GM18520 (cell line): ENCODE measurements around the gene SLITRK6.
"Not testable (repeated sequence)": the region's sequence is repeated elsewhere in the genome, so short reads cannot be mapped to it uniquely, and the experiment has no call there.

Experiments
- ATAC-seq: cut with Tn5 transposase; IDR thresholded peaks from one replicate; pipeline ENCODE4 v1.9.1; 2021; ENCODE audit not compliant: unreplicated experiment

Gene SLITRK6

DNA sequence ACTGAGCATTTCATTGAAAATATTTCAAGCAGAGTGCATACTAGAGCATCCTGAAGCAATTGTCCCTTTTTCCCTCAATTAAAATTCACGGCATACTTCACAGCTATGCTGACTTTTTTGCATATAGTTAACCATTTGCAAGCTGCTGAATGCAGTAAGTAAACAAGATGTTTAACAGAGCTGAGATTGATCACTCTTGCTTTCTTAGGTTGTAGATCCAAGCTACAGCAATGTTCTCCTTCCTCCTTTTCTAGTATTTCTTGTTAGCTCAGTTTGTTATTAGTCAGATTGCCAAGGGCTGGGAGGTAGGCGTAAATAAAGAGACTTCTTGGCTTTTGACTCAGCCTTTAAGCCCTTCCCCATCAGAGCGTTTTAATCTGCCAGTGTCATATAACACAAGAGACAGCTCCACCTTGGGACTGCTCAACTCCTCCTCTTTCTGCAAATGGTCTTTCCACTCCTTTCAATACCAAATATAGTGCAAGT lies at the start of gene SLITRK6:
Gene SLITRK6 (minus strand): TSS at position 323 of the 486 bp plus-strand sequence. CDS start 2,911 bp downstream, outside the sequence.
- ATAC-seq: no peak

DNA sequence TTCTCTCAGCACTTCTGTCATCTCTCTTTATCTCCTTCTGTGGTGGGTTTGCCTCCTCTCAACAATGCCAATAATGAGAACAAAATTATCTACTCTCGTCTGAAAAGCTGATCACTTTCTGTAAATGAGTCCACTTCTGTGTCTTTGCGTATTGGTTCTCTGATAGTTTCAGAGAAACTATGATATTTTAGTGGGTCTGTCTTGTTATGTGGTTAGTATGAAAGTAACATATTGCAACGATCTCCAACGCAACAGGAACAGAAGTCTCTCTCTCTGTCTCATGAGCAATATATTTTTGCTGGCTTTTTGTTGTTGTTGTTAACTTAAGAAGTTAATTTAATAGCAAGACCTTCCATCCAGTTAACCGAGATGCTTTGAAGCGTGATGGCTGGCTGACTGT lies 47.8 kb upstream of the SLITRK6 start:
- no peak for ATAC-seq

- no peak for ATAC-seq
Measured at GRCh38 chr13:85841427-85841826, 42.2 kb upstream of the SLITRK6 start.

GRCh38 chr13:85833921-85834320 lies 34.7 kb upstream of the SLITRK6 start:
- no peak for ATAC-seq

- ATAC-seq: no peak
Measured at GRCh38 chr13:85828094-85828684, 29.0 kb upstream of the SLITRK6 start.

- ATAC-seq: no peak
Measured at GRCh38 chr13:85825454-85825853, 26.2 kb upstream of the SLITRK6 start.

- no peak for ATAC-seq
Measured at GRCh38 chr13:85823832-85824231, 24.6 kb upstream of the SLITRK6 start.

DNA sequence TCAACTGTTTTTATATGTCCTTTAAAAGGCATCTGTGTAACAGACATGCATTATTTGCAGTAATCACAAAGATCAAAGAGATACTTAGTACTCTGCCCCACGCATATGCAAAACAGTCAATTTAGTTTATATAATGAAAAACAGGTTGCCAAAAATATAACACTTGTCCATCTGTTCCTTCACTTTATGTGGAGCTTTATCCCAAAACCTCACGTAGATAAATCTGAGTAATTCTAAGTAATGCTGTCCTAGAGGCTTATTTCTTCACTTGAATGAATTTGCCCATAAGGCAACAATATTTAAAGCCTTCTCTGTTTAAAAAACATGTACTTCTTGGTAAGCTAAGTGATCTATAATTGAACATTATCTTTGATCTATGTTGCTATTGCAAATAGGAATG lies 20.3 kb upstream of the SLITRK6 start:
- no peak for ATAC-seq

- ATAC-seq: no peak
Measured at GRCh38 chr13:85816413-85816812, 17.2 kb upstream of the SLITRK6 start.

GRCh38 chr13:85812282-85812681 lies 13.1 kb upstream of the SLITRK6 start:
- ATAC-seq: no peak

DNA sequence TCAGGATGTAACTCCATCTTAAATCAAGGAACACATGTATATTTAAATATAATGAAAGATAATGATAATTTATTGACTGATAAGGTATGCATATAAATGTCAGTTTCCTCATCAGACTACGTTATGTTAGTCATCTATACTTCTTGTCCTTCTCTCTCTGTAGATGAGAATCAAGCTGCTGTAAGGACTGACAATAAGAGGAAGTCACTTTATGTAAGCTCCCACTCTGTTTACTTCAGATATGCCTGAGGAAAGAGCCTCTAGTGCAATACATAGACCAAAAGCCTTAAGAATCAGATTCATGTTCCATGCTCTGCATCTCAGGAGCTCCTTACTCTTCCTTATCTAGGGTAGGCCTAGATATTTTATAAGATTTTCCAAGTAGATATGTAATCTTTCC lies 9.6 kb upstream of the SLITRK6 start:
- no peak for ATAC-seq

DNA sequence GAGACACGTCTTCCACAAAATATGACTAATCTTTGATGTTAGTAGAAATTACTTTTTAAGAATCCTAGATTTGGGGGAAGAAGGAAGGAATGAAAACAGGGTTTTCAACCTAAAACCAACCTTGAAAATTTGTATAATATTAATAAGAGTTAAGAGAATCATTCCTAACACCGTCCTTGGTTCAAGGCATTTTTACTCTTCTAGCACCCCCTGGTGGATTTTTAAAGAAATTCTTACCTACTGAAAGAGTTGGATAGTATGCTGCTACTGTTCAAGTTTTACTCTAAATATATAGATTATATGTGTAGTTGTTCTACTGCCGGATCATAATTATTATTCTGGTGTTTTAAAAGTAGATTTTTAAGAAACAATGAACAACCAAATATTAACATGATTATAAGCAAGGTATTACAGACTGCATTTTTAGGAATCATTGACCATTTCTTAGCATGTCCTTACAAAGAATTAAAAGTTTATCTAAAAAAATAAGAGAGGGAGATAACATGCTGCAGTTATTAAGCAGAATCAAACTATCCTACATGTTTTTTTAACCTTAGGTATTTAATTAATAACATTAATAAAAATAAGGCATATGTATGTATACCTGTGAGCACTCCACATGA lies 7.4 kb upstream of the SLITRK6 start:
- ATAC-seq: peak; percentile 70

DNA sequence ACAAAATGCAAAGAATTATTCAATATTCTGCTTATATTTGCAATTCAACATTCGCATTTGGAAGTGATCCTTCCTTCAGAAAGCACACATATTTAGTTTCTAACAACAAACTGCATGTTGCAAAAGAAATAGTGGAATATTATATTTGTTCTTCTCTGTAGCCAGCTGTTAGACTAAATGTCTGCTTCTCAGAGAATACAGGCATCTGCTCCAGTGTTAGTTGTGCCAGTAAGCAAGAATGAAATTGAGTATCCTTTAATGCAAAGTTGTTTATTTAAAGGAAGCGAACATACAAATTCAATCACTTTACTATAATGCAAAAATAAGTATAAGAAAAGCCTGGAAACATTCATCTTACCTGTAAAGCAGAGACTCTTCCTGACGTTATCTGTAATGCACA lies 663 bp downstream of the SLITRK6 start:
- no peak for ATAC-seq

- no peak for ATAC-seq
Measured at GRCh38 chr13:85797311-85797710, 1.9 kb downstream of the SLITRK6 start.

GRCh38 chr13:85785205-85785604 lies 14.0 kb downstream of the SLITRK6 start:
- ATAC-seq: no peak

DNA sequence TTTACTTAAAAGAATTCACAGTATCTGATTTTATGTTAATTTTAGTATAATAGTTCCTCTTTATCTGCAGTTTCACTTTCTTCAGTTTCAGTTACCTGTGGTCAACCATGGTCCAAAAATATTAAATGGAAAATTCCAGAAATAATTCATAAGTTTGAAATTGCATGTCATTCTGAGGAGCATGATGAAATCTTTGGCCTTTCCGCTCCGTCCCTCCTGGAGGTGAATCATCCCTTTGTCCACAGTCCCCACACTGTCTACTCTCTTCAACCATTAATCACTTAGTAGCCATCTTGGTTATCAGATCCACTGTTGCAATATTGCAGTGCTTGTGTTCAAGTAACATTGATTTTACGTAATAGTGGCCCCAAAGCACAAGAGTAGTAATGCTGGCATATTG lies 26.9 kb downstream of the SLITRK6 start:
- no peak for ATAC-seq

- no peak for ATAC-seq
Measured at GRCh38 chr13:85771856-85772255, 27.4 kb downstream of the SLITRK6 start.

DNA sequence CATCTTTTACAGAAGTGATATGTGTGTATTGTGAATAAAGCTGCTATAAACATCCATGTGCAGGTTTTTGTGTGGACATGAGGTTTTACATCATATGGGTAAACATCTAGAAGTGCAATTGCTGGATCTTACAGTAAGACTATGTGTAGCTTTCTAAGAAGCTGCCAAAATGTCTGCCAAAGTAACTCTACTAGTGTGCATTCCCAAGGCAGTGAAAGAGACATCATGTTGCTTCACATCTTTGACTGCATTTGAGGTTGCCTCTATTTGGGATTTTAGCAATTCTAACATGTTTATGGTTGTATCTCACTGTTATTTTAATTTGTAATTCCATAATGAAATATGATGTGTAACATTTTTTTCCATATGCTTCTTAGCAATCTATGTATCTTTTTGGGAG lies 30.3 kb downstream of the SLITRK6 start:
- no peak for ATAC-seq

GRCh38 chr13:85755123-85755522 lies 44.1 kb downstream of the SLITRK6 start:
- ATAC-seq: no peak

- not testable (repeated sequence) for ATAC-seq
Measured at GRCh38 chr13:85743201-85743770, 55.9 kb downstream of the SLITRK6 start.
